Brain pericyte (primary cell): ENCODE data around the gene HACD1.
"Not testable (repeated sequence)": the region's sequence is repeated elsewhere in the genome, so short reads cannot be mapped to it uniquely, and the experiment has no call there.

Experiments
- DNase-seq: peaks from one replicate; pipeline ENCODE4 v3.0.0-alpha.2; 2012; ENCODE audit warnings: low read depth, low spot score

The HACD1 gene

DNA sequence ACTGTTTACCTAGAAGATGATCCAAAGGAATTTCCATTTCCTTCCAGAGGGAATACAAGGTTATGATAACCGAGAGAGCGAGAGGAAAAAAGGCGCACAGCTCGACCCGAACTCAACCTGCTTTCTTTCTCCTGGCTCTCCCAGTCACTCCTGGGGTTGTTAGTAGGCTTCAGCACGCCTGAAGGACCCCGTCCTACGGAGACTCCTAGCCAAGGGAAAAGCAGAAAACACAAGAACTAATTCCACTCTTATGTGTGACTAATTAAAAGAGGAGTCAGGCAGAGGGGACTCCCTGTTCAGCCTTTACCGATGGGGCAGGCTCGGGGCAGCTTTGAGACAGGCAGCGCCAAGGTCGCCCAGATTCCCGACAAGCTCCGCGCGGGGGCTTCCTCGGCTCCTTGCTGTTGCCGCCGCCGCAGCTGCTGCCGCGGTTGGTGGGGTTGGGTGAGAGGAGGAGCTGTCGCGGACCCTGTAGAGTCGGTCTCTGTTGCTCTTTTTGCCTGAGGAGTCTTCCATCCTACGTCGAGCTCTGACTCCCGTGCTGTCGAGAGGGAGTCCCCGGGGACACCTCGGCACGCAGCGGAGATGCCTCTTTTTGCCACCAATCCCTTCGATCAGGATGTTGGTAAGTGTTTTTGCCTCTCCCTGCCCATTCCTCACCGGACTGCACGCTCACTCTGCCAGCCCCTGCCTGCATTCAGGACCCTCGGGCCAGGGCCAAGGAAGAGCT is 26.7 kb upstream of the HACD1 start, which contains the start of gene STAM:
Gene STAM (plus strand): TSS at position 397 of the 730 bp plus-strand sequence. CDS start 189 bp downstream, at position 586.
- DNase-seq, result peak; percentile 85

DNA sequence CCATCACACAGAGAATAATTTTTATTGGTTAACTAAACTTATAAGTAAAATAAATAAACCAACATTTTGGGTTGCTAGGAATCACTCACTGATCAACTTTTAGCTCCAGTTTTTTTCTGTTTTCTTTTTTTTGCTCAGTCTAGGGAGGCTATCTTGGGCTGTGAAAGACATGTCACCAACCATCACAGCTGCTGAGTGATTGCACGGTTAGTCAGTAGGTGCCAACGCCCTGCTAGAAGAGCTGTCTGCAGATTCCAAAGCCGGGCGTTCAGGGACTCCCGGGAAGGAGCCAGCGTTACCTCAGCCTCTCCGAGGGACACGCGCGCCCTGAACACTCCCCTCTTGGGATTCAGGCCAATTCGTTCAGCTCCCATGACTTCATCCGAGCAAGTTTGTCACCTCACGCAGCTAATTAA is 26.2 kb upstream of the HACD1 start:
- DNase-seq, result no peak

DNA sequence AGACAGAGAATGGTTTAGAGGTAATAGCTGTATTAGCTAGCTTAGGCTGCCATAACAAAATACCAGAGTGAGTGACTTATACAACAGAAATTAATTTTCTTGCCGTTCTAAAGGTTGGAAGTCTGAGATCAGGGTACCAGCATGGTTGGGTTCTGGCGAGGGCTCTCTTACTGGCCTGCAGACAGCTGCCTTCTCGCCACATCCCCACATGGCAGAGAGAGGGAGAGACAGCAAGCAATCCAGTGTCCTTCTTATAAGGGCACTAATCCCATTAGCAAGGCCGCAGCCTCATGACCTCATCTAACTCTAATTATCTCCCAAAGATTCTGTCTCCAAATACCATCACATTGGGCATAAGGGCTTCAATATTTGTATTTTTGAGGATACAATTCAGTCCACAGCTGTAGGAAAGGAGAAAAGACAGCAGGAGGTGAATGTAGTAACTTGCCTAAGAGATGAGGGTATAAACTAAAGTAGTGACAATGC is 23.2 kb upstream of the HACD1 start:
- no peak for DNase-seq

DNA sequence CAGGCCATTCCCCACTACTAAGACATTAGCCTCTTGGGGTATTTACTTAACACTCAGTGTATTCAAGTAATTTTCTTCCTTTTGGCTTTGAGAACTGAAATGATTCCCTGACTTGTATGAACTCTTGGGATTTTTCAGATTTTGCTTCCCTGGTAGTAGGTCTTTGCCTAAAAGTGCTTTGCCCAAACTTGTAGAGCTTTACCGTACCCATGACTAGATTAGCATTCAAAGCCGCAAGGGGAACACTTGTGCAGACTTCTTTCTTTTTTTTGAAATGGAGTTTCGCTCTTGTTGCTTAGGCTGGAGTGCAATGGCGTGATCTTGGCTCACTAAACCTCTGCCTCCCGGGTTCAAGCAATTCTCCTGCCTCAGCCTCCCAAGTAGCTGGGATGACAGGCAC is 20.7 kb upstream of the HACD1 start:
- DNase-seq, result no peak

DNA sequence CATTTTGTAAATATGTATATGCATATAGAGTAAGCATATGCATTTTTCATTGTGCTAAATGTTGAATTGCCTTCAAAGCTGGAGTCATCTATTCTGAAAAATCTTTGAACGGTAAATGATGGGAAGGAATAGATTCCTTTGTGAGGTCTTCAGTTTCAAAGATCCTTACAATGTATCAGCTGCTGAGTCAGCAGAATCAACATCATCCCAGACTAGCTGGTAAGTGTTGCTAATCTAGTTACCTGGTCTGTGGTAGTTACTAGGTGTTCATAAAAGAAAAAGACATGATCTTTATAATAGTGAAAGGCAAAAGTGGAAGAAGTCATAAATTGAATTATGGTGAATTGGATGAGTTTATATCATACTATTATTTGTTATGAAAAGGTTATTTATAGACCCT is 16.2 kb upstream of the HACD1 start:
- no peak for DNase-seq

DNA sequence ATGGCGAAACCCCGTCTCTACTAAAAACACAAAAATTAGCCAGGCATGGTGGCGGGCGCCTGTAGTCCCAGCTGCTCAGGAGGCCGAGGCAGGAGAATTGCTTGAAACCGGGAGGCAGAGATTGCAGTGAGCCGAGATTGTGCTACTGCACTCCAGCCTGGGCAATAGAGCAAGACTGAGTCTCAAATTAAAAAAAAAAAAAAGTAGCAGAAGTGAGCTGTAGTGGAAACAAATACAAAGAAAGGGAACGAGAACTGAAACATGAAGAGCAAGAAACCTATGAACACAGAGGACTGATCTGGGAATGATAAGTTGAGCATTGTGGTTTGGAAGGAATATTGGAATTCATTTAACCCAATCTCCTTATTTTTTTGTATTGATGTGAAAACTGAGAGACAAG is 15.4 kb upstream of the HACD1 start:
- not testable (repeated sequence) for DNase-seq

DNA sequence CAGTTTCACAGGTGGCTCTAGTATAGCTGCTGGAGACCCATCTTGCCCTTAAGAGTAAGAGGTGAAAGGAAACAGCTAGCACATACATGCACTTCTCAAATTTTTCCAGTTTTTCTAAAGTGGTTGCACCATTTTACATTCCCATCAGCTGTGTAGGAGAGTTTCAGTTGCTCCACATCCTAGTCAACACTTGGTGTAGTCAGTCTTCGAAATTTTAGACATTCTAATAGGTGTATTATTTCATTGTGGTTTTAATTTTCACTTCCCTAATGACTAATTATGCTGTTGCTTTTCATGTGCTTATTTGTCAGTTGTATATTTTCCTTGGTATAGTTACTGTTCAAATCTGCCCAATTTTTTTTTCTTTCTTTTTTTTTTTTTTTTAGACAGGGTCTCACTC is 9.5 kb upstream of the HACD1 start:
- DNase-seq, result no peak

DNA sequence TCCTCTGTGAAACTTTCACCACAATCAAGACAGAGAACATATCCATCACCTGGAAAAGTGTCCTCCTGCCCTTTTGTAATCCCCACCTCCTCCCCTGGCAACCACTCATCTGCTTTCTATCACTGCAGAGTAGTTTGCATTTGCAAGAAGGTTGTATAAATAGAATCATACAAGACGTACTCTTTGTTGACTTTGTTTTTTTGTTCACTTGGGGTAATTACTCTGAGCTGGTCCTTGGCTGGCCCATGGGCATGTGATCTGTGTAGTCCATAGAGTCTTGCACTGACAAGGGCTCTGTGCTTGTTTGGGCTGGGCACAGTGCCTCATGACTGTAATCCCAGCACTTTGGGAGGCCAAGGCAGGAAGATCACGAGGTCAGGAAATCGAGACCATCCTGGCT is 7.8 kb upstream of the HACD1 start:
- no peak for DNase-seq

DNA sequence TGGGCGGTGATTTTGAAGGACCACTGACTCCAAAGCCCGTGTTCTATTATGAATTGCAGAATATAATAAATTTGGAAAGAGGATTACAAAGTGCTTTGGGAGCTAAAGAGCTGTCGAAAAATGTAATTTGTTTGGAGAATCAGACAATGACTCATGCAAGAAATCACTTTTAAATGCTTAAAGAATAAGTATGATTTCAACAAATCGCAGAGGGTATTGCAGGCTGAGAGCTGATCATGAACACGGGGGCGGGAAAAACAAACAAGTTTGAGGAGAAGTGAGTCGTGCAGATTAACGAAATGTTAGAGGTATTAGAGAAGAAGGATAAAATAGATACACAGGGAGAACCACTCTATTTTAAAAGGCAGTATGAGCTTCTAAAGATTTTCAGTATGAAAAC is 4.9 kb upstream of the HACD1 start:
- DNase-seq, result no peak

DNA sequence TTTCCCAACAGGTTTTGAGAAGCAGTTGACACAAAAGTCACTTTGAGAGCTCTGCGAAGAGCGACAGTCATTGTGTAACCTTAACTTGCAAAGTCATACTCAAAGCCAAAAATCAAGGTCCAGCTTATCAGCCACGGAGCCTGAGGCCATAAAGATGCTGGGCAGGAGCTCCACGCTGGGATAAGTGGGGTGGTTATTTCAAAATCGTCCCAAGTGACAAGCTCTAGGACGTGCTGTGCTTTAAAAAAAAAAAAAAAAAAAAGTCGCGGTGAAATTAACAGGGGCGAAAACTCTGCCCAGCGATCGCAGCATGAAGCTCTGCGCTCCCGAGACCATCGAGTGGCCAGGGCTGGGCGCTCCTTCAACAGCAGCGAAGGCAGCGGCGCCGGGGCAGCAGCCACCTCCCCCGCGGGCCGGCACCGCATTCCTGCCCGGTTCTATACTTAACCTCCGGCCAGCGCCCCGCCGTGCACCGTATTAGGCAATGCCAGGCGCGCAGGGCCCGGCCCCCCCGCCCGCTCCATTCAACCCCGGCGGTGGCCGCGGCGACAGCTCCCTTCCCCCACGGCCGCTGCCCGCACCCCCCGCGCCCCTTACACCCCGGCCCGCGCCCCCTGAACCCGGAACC is 657 bp downstream of the HACD1 start:
- no peak for DNase-seq

DNA sequence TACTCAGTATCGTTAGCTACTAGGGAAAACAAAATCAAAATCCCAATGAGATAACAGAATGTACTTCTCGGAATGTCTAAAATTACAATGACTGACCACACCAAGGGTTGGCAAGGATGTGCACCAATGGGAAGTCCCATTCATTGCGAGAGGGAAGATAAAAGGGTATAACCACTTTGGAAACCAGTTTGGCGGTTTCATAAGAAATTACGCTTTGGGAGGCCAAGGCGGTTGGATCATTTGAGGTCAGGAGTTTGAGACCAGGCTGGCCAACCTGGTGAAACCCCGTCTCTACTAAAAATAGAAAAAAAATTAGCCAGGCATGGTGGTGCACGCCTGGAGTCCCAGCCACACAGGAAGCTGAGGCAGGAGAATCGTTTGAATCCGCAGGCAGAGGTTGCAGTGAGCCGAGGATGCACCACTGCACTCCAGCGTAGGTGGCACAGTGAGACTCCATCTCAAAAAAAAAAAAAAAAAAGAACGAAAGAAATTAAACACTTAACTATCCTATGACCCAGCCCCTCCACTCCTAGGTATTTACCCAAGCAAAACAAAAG is 7.6 kb downstream of the HACD1 start:
- DNase-seq, result no peak

DNA sequence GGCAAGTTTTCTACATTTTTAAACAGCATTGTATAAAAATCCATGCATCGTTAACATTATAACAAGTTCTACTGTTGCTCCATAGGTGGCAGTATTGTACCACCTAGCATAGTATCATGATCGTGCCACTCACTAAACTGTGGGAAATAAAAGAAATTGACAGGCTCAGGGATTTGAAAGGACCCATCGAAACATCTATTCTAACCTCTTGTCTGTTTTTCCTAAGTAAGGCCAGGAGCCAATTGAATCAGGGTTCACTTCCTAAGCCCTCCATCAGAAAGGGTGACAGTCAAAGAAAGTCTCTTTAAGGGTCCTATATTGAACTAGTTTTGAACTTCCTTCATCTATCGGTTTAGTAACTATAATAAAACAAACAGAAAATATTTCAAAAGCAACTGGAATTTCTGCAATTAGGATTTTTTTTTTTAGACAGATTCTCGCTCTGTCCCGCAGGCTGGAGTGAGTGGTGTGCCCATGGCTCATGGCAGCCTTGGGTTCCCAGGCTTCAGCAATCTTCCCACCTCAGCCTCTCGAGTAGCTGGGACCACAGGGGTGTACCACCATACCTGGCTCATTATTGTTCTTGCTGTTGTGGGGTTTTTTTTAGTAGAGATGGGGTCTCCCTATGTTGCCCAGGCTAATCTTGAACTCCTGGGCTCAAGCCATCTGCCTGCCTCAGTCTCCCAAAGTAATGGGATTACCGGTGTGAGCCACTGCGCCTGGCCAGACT is 9.4 kb downstream of the HACD1 start:
- DNase-seq, result peak; percentile 32

DNA sequence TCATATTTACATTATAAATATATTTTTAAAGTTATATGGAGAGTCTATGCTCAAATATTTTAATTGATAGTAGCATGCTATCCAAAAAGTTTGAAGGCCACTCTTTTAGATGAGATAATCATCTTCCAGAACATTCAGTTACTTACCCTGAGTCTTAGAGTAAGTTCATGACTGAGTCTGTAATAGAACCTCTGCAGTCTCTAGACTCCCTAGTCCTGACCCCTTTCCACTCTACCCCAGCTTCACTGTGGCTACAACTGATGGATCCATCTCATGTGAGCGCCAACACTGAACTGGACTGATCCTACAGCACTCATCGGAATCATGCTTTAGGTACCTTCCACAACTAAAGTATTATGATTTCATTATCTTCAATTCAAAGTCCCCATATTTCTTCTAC is 10.1 kb downstream of the HACD1 start:
- no peak for DNase-seq

DNA sequence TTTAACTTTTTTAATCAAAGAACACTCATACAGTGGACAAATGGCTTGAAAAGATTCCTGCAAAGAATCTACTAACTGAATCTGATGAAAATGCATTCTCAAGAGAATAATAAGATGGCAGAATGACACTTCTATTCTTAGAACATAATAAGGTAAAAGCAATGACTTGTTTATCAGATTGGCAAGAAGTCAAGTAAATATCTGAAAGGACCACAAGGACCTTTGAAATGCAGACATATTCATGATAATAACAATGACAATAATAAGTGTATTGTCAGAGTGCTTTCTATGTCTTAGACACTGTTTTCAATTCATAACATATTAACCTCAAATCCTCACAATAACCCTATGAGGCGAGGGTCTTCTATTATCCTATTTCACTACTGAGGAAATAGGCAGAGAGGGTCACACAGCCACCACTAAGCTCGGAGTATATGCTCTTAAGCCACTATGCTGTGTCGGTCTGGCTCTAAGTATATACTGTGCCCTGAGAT is 10.6 kb downstream of the HACD1 start:
- no peak for DNase-seq

DNA sequence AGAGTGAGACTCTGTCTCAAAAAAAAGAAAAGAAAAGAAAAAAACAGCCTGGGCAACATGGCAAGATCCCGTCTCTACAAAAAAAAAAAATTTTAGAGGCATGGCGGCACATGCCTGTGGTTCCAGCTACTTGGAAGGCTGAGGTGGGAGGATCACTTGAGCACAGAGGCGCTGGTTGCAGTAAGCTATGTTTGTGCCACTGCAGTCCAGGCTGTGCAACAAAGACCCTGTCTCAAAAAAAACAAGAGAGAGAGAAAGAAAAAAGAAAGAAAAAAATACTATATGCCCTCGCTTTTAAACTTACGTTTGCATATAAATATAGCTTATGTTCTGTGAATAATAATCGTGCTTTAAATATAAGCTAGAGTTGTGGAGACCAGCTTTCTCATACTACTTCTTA is 11.2 kb downstream of the HACD1 start:
- no peak for DNase-seq

DNA sequence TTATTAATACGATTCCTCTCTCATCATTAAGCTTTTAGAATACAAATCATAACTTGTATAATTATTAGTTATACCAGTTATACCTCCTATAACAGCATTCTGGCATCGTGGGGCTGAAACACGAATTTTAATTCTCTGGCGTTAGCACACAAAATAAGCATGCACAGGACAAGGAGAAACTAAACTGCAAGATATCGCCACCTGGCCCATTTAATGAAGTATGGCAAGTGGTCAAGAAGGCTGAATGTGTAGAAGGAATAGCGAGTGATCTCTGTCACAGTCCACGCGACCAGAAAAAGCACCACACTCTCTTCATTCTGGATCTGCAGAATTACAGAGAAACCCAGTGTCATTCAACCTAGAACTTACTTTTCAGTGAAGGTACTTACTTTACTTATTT is 18.1 kb downstream of the HACD1 start:
- no peak for DNase-seq

DNA sequence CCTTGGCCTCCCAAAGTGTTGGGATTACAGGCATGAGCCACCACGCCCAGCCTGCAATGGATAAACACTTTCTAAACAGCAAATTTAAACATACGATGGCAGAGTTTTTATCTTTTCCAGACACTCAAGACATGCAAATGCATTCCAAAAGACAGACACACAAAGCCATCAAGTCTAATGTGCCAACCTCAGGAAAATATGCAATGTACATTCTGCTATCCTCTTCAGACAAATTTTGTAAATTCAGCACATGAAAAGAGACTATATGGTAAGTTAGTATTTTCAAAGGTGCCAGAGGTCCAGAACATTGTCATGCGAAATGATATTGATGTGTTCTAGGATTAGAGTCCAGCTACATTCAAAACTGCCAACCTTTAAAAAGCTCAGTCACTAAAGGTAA is 19.8 kb downstream of the HACD1 start:
- DNase-seq, result no peak

DNA sequence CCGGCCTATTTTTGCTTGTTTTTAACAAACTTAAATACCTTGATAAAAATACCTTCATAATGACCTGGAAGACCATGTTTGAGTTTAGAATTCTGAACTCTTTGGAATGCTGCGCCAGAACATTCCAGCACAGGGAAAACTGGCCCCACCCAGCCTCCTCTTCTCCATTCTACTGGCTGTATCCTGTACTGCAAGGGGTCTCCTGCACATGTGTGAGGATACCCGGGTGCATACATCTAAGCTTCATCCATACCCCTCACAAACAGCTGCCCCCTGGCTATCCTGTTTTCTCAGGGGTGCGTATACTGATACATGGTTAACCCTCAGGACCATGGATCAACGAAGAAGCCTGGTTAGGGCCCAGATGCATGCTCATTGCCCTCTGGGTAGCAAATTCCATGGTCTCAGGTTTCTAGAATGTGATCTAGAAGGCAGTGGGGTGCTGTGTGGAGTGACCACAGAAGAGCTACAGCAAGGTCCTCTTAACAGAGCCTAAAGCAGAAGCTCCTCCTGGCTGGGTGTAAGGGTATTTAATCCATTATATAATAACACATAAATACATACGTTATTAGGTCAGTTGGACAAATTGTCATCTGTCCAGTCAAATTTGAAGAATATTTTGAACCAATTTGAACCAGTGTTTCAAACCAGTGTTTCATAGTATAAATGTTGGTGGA is 26.1 kb downstream of the HACD1 start:
- no peak for DNase-seq

DNA sequence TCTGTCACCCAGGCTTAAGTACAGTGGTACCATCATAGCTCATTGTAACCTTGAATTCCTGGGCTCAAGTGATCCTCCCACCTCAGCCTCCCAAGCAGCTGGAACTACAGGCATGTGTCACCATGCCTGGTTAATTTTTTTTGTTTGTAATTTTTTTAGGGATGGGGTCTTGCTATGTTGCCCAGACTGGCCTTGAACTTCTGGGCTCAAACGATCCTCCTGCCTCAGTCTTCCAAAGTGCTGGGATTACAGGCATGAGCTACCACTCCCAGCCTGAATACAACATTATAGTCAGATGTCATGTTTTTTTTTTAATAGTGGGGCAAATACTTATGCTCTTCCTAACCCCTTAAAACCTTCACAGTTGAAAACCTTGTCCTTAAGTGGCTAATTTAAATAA is 27.9 kb downstream of the HACD1 start:
- not testable (repeated sequence) for DNase-seq

DNA sequence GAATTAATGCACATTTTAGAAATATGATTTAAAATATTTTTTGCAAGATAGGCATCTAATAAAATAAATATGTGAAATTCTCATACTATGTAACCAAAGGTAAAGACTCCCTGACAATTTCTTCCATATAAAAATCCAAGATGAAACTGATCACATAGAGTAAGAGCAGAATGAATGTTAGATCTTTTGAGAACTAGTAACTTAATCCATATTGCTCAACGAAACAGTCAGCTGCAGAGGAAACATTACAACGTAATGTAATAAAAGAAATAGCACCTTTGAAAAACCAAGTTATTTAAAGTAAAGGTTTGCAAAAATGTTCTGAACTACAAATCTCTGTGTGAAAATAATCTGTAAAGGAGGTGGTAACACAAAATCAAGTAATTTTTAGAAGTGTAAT is 28.8 kb downstream of the HACD1 start:
- no peak for DNase-seq

DNA sequence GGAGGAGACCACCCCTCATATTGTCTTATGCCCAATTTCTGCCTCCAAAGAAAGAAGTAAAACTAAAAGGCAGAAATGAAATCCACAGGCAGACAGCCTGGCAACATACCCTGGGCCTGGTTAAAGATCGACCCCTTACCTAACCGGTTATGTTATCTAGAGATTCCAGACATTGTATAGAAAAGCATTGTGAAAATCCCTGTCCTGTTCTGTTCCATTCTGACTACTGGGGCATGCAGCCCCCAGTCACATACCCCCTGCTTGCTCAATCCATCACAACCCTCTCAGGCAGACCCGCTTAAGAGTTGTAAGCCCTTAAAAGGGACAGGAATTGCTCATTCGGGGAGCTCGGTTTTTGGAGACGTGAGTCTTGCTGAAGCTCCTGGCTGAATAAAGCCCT is 29.9 kb downstream of the HACD1 start:
- not testable (repeated sequence) for DNase-seq

DNA sequence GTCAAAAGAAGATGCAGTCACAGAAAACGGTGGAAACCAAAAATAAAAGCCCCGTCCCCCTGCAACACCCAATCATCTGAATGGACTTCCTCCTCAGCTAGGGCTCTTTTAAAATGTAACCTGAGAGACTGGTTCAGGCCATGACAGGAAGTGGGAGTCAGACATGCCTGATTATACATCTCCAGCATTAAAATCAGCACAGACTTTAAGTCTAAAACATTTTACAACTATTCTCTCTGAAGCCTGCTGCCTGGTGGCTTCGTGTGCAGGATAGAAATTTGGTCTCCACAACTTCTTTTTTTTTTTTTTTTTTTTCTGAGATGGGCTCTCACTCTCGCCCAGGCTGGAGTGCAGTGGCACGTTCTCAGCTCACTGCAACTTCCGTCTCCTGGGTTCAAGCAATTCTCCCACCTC is 30.3 kb downstream of the HACD1 start:
- DNase-seq, result no peak
